VCaP (cell line): ENCODE data around the gene ZFP62.

ENCODE experiments used
- H3K27ac ChIP-seq: fragments of 450-650 bp; 2 replicates; pipeline ENCODE4 v1.5.1; 2017
- CTCF ChIP-seq: fragments of 450-650 bp; conservative IDR thresholded peaks from 2 replicates; pipeline ENCODE4 v1.5.1; 2017; ENCODE audit warnings: mild to moderate bottlenecking, moderate library complexity

Gene ZFP62

GRCh38 chr5:180872419-180872818, 11.3 kb upstream of the ZFP62 start:
- no peak overlapping the region for H3K27ac ChIP-seq
- TF ChIP-seq CTCF = no peak

GRCh38 chr5:180870276-180871068, 9.4 kb upstream of the ZFP62 start:
- TF ChIP-seq CTCF = no peak
- H3K27ac ChIP-seq = peak overlapping the region; percentile 47

GRCh38 chr5:180869587-180869986, 8.5 kb upstream of the ZFP62 start:
- H3K27ac ChIP-seq = peak overlapping the region; percentile 47
- no peak for TF ChIP-seq CTCF

GRCh38 chr5:180868960-180869359, 7.9 kb upstream of the ZFP62 start:
- peak; percentile 100 for TF ChIP-seq CTCF
- peak overlapping the region; percentile 12 for H3K27ac ChIP-seq

- H3K27ac ChIP-seq = peak overlapping the region; percentile 99
- TF ChIP-seq CTCF = no peak
Measured at GRCh38 chr5:180866985-180867384, 5.9 kb upstream of the ZFP62 start.

GRCh38 chr5:180865981-180866695, 5.1 kb upstream of the ZFP62 start:
- TF ChIP-seq CTCF = no peak

GRCh38 chr5:180862645-180863044, 1.6 kb upstream of the ZFP62 start:
- peak overlapping the region; percentile 99 for H3K27ac ChIP-seq
- TF ChIP-seq CTCF = no peak

More at GRCh38 chr5:180865981-180866695, 5.1 kb upstream of the ZFP62 start:
- H3K27ac ChIP-seq = peak overlapping the region; percentile 99
